Cardiac fibroblast (primary cell): ENCODE measurements around the gene PCNP.
"Not testable (repeated sequence)": the region's sequence is repeated elsewhere in the genome, so short reads cannot be mapped to it uniquely, and the experiment has no call there.

Experiments used
- DNase-seq, 2 donors: peaks; one replicate each; pipeline versions ENCODE4 v3.0.0 to v3.0.0-alpha.2; 2010; ENCODE audit warnings: low read depth in 2 of 2
- H3K4me3 ChIP-seq, 2 donors: replicated peaks in 1 of 2; 1 replicate in 1 of 2; 2 replicates in 1 of 2; pipeline ENCODE4 v1.5.1; 2011; ENCODE audit warnings: low read depth in 2 of 2, low read length in 2 of 2, mild to moderate bottlenecking in 2 of 2, moderate library complexity in 1 of 2
- CTCF ChIP-seq: IDR thresholded peaks from one replicate; pipeline ENCODE4 v1.5.1; 2011; ENCODE audit warnings: low read depth, mild to moderate bottlenecking, low read length, inconsistent platforms

The PCNP gene

GRCh38 chr3:101532783-101533602 is 41.0 kb upstream of the PCNP start:
- DNase-seq = peak in 1 of 2 donors; percentile 6
- no peak overlapping the region for H3K4me3 ChIP-seq
- TF ChIP-seq CTCF = no peak

- TF ChIP-seq CTCF = no peak
These were observed 40.4 kb upstream of the PCNP start for GRCh38 chr3:101533603-101533968.

GRCh38 chr3:101535221-101535620 is 38.8 kb upstream of the PCNP start:
- DNase-seq = no peak
- H3K4me3 ChIP-seq = no peak overlapping the region
- no peak for TF ChIP-seq CTCF

More at GRCh38 chr3:101533603-101533968, 40.4 kb upstream of the PCNP start:
- H3K4me3 ChIP-seq = no peak overlapping the region
- DNase-seq = no peak

- no peak for TF ChIP-seq CTCF
- DNase-seq = no peak
- no peak overlapping the region for H3K4me3 ChIP-seq
These were observed 37.7 kb upstream of the PCNP start for GRCh38 chr3:101536266-101536665.

- DNase-seq, H3K4me3 ChIP-seq: not testable (repeated sequence)
These were observed 37.0 kb upstream of the PCNP start for GRCh38 chr3:101536955-101537354.

- no peak overlapping the region for H3K4me3 ChIP-seq
- TF ChIP-seq CTCF = no peak
- DNase-seq = no peak
These were observed 31.0 kb upstream of the PCNP start for GRCh38 chr3:101542957-101543356.

GRCh38 chr3:101544161-101544850 is 29.7 kb upstream of the PCNP start:
- peak; percentile 2 for TF ChIP-seq CTCF
- DNase-seq = no peak
- no peak overlapping the region for H3K4me3 ChIP-seq
